ENCODE results near the gene PEA15. TPM values are rescaled to one million over a fixed set of nuclear protein-coding genes. Genes with fewer than 3 reads are reported as not detected.

The PEA15 gene
- total RNA-seq, 1 experiment from 2014 or later = 57.5 TPM

Other genes with a start within 250 kb of the PEA15 start
- gene PIGM, start 173.4 kb upstream of the PEA15 start, total RNA-seq (2014; rRNA removed; shearing (Covaris generic)) = 6.9 and 7.2 TPM in 2 replicates
- not detected in 2 replicates for gene KCNJ10, start 135.2 kb upstream of the PEA15 start, total RNA-seq (2014; rRNA removed; shearing (Covaris generic))
- not detected in 2 replicates for gene KCNJ9, start 123.8 kb upstream of the PEA15 start, total RNA-seq (2014; rRNA removed; shearing (Covaris generic))
- 22.4 and 23.1 TPM in 2 replicates for gene IGSF8, start 106.8 kb upstream of the PEA15 start, total RNA-seq (2014; rRNA removed; shearing (Covaris generic))
- 0.07 and 0.12 TPM in 2 replicates for gene ATP1A2, start 89.6 kb upstream of the PEA15 start, total RNA-seq (2014; rRNA removed; shearing (Covaris generic))
- gene ATP1A4, start 53.8 kb upstream of the PEA15 start, total RNA-seq (2014; rRNA removed; shearing (Covaris generic)) = not detected in 2 replicates
- not detected in 2 replicates for gene CASQ1, start 14.8 kb upstream of the PEA15 start, total RNA-seq (2014; rRNA removed; shearing (Covaris generic))
- gene DCAF8, start 57.2 kb downstream of the PEA15 start, total RNA-seq (2014; rRNA removed; shearing (Covaris generic)) = 90.9 and 125 TPM in 2 replicates
- gene PEX19, start 79.7 kb downstream of the PEA15 start, total RNA-seq (2014; rRNA removed; shearing (Covaris generic)) = 52.1 and 53.6 TPM in 2 replicates
- 163 and 184 TPM in 2 replicates for gene COPA, start 137.9 kb downstream of the PEA15 start, total RNA-seq (2014; rRNA removed; shearing (Covaris generic))
- gene NCSTN, start 138.0 kb downstream of the PEA15 start, total RNA-seq (2014; rRNA removed; shearing (Covaris generic)) = 129 and 144 TPM in 2 replicates
- gene NHLH1, start 161.7 kb downstream of the PEA15 start, total RNA-seq (2014; rRNA removed; shearing (Covaris generic)) = 0.27 TPM in 1 of 2 replicates, not detected in the other
- 0.02 TPM in 1 of 2 replicates, not detected in the other for gene VANGL2, start 195.2 kb downstream of the PEA15 start, total RNA-seq (2014; rRNA removed; shearing (Covaris generic))